ENCODE results near the gene PDE6H. TPM values are rescaled to one million over a fixed set of nuclear protein-coding genes. Genes with fewer than 3 reads are reported as not detected.

The PDE6H gene
- total and polyA plus RNA-seq, 2 donors (not counting 1 experiment from before 2014, with no cell fraction given): not detected

DNA sequence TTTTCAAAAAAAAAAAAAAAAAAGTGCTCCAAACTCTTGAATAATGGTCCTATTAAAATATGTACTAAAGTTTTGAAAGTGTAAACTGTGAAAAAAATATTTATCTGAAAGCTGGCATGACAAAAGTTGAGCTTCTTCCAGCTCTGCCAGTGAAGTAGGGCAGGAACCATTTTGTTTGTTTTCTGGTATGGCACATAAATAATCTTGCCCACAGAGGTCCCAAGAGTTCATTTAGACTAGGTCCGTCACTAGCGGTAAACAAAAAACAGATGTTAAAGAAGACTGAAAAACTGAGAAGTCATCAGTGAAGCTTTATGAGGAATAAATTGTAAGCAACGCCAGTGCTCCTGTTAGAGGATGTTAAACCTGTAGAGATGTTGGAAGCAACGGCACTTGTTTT lies 41.5 kb upstream of the PDE6H start:
- Histone ChIP-seq H3K27me3 (ENCODE audit: control insufficient read depth, insufficient read depth, low read length) (no peaks in the 10 kb centered on the region), H3K4me1 (ENCODE audit: control insufficient read depth, extremely low read depth, insufficient read depth, low read length) (peaks cover 3% of the 10 kb centered on the region), H3K27ac (ENCODE audit: insufficient read depth, low read length) (no peak overlapping the region), H3K36me3 (ENCODE audit: control insufficient read depth, insufficient read depth, low read length) (no peaks in the 10 kb centered on the region), H3K9me3 (ENCODE audit: control insufficient read depth, insufficient read depth, low read depth, low read length) (no peaks in the 10 kb centered on the region), H3K9ac (ENCODE audit: insufficient read depth, low read length) (no peak overlapping the region), H4K20me1 (ENCODE audit: control insufficient read depth, extremely low read depth, insufficient read depth, low read length) (no peaks in the 10 kb centered on the region), H3K79me2 (ENCODE audit: control insufficient read depth, insufficient read depth, low read length) (no peaks in the 10 kb centered on the region), H2AFZ (ENCODE audit: low read length) (peak overlapping the region; percentile 14), H3K4me2 (ENCODE audit: extremely low read depth, insufficient read depth, low read length) (no peak overlapping the region), H3K4me3 (replicated peaks in 1 of 4; ENCODE audit: control extremely low read depth in 1 of 4, insufficient read depth in 1 of 4, low read depth in 3 of 4, low read length in 4 of 4) (no peak overlapping the region)
- DNase-seq (ENCODE audit: low read depth in 2 of 2): peak in 1 of 2 donors; percentile 28
- TF ChIP-seq, protein P1, sequence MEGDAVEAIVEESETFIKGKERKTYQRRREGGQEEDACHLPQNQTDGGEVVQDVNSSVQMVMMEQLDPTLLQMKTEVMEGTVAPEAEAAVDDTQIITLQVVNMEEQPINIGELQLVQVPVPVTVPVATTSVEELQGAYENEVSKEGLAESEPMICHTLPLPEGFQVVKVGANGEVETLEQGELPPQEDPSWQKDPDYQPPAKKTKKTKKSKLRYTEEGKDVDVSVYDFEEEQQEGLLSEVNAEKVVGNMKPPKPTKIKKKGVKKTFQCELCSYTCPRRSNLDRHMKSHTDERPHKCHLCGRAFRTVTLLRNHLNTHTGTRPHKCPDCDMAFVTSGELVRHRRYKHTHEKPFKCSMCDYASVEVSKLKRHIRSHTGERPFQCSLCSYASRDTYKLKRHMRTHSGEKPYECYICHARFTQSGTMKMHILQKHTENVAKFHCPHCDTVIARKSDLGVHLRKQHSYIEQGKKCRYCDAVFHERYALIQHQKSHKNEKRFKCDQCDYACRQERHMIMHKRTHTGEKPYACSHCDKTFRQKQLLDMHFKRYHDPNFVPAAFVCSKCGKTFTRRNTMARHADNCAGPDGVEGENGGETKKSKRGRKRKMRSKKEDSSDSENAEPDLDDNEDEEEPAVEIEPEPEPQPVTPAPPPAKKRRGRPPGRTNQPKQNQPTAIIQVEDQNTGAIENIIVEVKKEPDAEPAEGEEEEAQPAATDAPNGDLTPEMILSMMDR (conservative IDR thresholded peaks at IDR 0.05 in 1 of 2, IDR thresholded peaks at IDR 0.05 in 1 of 2; ENCODE audit: low read depth in 1 of 2, low read length in 2 of 2): no peak
- no peak for TF ChIP-seq EZH2 (IDR thresholded peaks at IDR 0.05; ENCODE audit: low read length, missing control alignments)

DNA sequence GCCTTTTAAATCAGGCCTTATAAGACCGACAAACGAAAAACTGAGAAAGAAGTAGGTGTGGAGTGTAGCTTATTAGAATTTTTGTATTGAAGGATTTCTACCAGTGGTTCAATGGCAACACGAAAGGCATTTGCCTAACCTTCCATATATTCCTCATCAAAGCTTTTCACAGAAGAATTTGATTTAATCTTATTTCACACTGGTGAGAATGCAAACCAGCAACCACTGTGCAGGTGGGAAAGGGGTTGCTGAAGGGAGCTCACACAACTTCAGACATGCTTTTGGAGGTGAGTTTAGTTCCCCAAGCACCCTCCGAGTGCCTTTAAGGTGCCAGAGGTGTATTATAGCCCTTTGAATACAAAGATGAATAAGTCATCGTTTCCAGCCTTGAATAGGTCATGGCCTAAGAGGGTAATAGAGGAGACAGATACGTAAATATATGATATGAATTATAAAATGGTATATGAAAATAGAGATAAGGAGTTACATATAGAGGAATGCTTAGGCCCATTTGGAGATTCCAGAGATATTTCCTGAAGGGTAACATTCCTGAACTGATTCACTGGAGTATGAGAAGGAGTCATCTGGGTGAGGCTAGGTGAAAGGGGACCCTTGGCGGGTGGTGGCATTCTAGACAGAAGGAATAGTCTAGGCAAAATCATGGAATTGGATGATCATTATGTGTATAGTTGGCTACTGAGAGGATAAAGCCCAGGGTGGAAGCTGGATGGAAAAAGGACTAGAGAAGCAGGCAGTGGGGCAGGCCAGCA lies 40.9 kb upstream of the PDE6H start:
- no peaks in the 10 kb centered on the region for H4K20me1 ChIP-seq (ENCODE audit: control insufficient read depth, extremely low read depth, insufficient read depth, low read length)
- no peak for DNase-seq (ENCODE audit: low read depth in 2 of 2)
- H3K9me3 ChIP-seq (ENCODE audit: control insufficient read depth, insufficient read depth, low read depth, low read length): no peaks in the 10 kb centered on the region
- H3K4me3 ChIP-seq (replicated peaks in 1 of 4; ENCODE audit: control extremely low read depth in 1 of 4, insufficient read depth in 1 of 4, low read depth in 3 of 4, low read length in 4 of 4): no peak overlapping the region
- no peak overlapping the region for H3K9ac ChIP-seq (ENCODE audit: insufficient read depth, low read length)
- no peak overlapping the region for H3K27ac ChIP-seq (ENCODE audit: insufficient read depth, low read length)
- no peaks in the 10 kb centered on the region for H3K27me3 ChIP-seq (ENCODE audit: control insufficient read depth, insufficient read depth, low read length)
- no peaks in the 10 kb centered on the region for H3K79me2 ChIP-seq (ENCODE audit: control insufficient read depth, insufficient read depth, low read length)
- no peaks in the 10 kb centered on the region for H3K36me3 ChIP-seq (ENCODE audit: control insufficient read depth, insufficient read depth, low read length)
- peaks cover 3% of the 10 kb centered on the region for H3K4me1 ChIP-seq (ENCODE audit: control insufficient read depth, extremely low read depth, insufficient read depth, low read length)
- no peak for TF ChIP-seq EZH2 (IDR thresholded peaks at IDR 0.05; ENCODE audit: low read length, missing control alignments)
- TF ChIP-seq, protein P1 (conservative IDR thresholded peaks at IDR 0.05 in 1 of 2, IDR thresholded peaks at IDR 0.05 in 1 of 2; ENCODE audit: low read depth in 1 of 2, low read length in 2 of 2): no peak
- no peak overlapping the region for H3K4me2 ChIP-seq (ENCODE audit: extremely low read depth, insufficient read depth, low read length)
- peak overlapping the region; percentile 14 for H2AFZ ChIP-seq (ENCODE audit: low read length)

DNA sequence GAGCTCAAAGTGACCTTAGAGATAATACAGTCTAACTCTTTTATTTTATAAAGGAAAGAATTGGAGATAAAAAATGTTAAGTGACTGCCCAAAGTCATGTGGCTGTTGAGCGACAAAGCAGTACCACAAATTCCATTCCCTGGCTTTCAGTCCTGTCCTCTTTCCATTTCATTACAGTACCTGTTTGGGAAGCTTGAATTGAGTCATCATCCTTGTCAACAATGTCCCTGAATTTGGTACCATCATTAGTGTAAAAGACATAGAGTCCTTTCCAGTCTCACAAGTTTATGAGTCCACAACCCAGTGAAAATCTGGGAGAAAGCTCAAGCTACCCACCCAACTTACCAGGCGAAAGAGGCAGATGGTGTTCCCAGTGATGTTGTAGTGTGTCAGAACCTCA lies 38.3 kb upstream of the PDE6H start:
- Histone ChIP-seq H2AFZ (ENCODE audit: low read length) (no peak overlapping the region), H4K20me1 (ENCODE audit: control insufficient read depth, extremely low read depth, insufficient read depth, low read length) (no peaks in the 10 kb centered on the region), H3K79me2 (ENCODE audit: control insufficient read depth, insufficient read depth, low read length) (no peaks in the 10 kb centered on the region), H3K4me1 (ENCODE audit: control insufficient read depth, extremely low read depth, insufficient read depth, low read length) (no peaks in the 10 kb centered on the region), H3K4me2 (ENCODE audit: extremely low read depth, insufficient read depth, low read length) (no peak overlapping the region), H3K9me3 (ENCODE audit: control insufficient read depth, insufficient read depth, low read depth, low read length) (no peaks in the 10 kb centered on the region), H3K4me3 (replicated peaks in 1 of 4; ENCODE audit: control extremely low read depth in 1 of 4, insufficient read depth in 1 of 4, low read depth in 3 of 4, low read length in 4 of 4) (no peak overlapping the region), H3K9ac (ENCODE audit: insufficient read depth, low read length) (no peak overlapping the region), H3K36me3 (ENCODE audit: control insufficient read depth, insufficient read depth, low read length) (no peaks in the 10 kb centered on the region), H3K27ac (ENCODE audit: insufficient read depth, low read length) (no peak overlapping the region), H3K27me3 (ENCODE audit: control insufficient read depth, insufficient read depth, low read length) (no peaks in the 10 kb centered on the region)
- no peak for DNase-seq (ENCODE audit: low read depth in 2 of 2)
- TF ChIP-seq EZH2 (IDR thresholded peaks at IDR 0.05; ENCODE audit: low read length, missing control alignments): no peak
- TF ChIP-seq, protein P1 (conservative IDR thresholded peaks at IDR 0.05 in 1 of 2, IDR thresholded peaks at IDR 0.05 in 1 of 2; ENCODE audit: low read depth in 1 of 2, low read length in 2 of 2): no peak
